Ureter (tissue), 1 donor: ENCODE measurements around the gene DNAH5. TPM values are rescaled to one million over a fixed set of nuclear protein-coding genes. Genes with fewer than 3 reads are reported as not detected.
A peak's percentile ranks its signal among the peaks of the same experiment; 100 is the strongest.
"Not testable (repeated sequence)": the region's sequence is repeated elsewhere in the genome, so short reads cannot be mapped to it uniquely, and the experiment has no call there.

Experiments used
- DNase-seq: peaks from one replicate; pipeline ENCODE4 v3.0.0-alpha.2; 2020; ENCODE audit warnings: low spot score
- total RNA-seq: library from RNA; stranded (reverse); gene quantifications from one replicate; pipeline ENCODE4 v1.2.4, GENCODE V29; 2023
- donor health status: DM: yes; HTN: yes; CAD: no.

Gene DNAH5
- 13.3 TPM for total RNA-seq

GRCh38 chr5:13944560-13945199 lies at the start of gene DNAH5:
Gene DNAH5 (minus strand): TSS chr5:13944688. CDS start chr5:13944438, 250 bp downstream.
- DNase-seq: no peak

- no peak for DNase-seq
Measured at GRCh38 chr5:13993926-13994325, 49.4 kb upstream of the DNAH5 start.

- DNase-seq: no peak
Measured at GRCh38 chr5:13992795-13993194, 48.3 kb upstream of the DNAH5 start.

GRCh38 chr5:13991365-13991764 lies 46.9 kb upstream of the DNAH5 start:
- no peak for DNase-seq

DNA sequence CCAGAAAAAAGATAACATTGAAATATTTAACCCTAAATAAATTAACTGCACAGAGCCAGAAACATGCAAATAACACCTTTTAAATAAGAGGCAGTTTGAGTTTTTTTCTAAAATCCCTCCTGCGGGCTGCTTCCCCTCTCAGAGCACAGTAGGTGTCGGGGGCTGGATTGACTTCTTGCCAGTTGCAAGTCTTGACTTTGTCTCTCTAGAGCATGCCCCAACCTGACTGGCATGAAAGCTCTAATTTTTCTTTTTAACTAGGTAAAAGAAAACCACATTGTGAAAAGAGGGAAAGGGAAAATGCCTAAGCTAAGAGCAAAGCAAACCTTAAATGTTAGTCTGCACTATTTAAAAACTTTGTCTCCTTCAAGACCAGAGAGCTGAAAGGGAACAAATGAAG lies 46.4 kb upstream of the DNAH5 start:
- DNase-seq: no peak

GRCh38 chr5:13989832-13990231 lies 45.3 kb upstream of the DNAH5 start:
- no peak for DNase-seq

DNA sequence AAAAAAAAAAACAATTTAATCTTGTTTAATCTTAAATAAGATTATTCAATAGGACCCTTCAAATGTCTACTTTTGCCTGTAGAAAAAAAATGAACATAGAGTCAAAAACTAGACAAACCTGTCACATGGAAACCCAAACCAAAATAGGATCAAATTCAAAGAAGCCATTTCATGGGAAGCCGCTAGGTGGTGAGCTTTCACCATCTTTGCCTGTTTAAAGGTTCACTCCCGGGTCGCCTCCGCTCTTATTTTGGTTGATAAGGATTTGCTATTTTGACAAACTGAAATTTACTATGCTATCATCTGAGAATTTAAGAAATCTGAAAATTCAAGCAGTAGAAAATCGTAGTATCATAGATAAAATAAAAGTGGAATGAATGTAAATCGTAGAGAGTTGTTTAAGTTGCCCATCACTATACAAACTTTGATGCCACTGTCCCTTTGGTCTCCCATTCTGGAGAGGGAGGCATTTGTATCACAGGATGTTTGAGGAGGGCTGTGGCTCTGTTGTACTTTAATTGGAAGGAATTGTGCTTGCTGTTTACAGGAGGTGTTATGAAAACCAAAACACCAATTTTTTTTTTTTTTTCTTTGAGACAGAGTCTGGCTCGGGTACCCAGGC lies 43.5 kb upstream of the DNAH5 start:
- DNase-seq: peak; percentile 69

GRCh38 chr5:13985731-13986418 lies 41.4 kb upstream of the DNAH5 start:
- DNase-seq: no peak

- not testable (repeated sequence) for DNase-seq
Measured at GRCh38 chr5:13984888-13985287, 40.4 kb upstream of the DNAH5 start.

DNA sequence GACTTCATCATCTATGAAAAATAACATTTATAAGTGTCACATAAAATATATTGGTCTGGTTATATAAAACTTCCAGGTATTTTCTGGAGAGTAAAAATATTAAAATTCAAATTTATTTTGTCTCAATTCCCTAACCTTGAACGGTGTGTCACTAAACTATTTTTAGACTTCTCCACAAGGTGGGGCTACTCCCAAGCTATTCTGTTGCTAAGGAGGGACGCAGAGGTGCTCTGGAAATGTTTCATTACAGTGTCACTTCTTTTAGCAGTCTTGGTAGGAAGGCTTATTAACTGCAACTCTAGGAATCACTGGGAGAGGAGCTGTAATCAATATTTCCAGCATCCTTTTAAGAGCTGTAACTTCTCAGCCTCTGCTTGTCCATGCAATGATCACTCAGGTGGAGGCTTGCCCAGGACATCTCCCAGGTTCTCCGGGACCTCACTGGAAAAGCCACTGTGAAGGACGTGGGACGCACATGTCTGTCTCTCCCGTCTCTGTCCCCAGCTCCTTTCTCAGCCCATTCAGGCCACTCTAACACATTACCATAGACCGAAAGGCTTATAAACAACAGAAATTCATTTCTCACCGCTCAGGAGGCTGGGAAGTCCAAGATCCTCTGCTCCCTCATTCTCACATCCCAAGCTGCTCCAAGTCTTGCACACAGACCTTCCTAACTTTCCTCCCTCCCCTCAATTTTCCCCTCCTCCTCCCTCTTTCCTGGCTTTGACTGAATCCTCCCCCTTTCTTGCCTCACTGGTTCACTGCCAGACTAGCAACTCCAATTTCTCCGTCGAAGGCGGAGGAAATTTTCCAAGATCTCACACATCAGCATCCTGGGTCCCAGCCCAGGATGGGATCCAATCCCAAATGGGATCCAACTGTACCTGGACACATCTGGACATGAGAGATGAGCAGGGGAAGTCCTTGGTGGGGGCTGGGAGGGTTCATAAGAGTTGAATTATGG lies 32.7 kb upstream of the DNAH5 start:
- DNase-seq: no peak

DNA sequence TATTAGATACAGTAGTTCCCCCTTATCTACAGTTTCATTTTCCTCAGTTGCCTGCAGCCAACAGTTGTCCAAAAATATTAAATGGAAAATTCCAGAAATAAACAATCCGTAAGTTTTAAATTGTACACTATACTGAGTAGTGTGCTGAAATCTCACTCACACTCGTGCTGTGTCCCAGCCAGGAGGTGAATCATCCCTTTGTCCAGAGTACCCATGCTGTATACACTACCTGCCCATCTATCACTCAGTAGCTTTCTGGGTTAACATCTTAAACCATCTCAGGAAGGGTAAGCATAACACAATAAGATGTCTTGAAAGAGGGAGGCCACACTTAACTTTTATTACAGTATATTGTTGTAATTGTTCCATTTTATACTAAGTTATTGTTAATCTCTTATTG lies 31.7 kb upstream of the DNAH5 start:
- DNase-seq: no peak

GRCh38 chr5:13975246-13975645 lies 30.8 kb upstream of the DNAH5 start:
- DNase-seq: no peak

DNA sequence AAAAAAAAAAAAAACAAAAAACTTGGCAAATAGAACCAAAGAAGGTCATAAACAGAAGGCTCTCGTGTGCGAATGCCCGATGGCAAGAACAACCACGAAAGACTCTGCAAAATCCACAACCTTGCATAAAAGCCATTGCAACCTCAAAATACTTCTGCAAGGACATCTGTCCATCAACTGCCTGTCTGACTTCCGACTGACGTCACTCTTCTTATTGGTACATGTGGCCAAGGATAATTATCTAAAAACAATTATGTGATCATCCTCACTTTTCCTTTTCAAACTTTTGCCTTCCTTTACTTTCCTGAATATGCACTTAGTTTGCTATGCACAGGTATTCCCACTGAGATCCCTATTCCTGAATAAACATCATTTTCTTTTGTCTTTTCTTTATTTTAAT lies 29.2 kb upstream of the DNAH5 start:
- DNase-seq: no peak

- no peak for DNase-seq
Measured at GRCh38 chr5:13972029-13972428, 27.5 kb upstream of the DNAH5 start.

GRCh38 chr5:13957032-13957645 lies 12.7 kb upstream of the DNAH5 start:
- no peak for DNase-seq

- DNase-seq: no peak
Measured at GRCh38 chr5:13956471-13956870, 12.0 kb upstream of the DNAH5 start.

- DNase-seq: no peak
Measured at GRCh38 chr5:13955896-13956295, 11.4 kb upstream of the DNAH5 start.

GRCh38 chr5:13946111-13946510 lies 1.6 kb upstream of the DNAH5 start:
- DNase-seq: no peak

- DNase-seq: no peak
Measured at GRCh38 chr5:13945271-13945670, 783 bp upstream of the DNAH5 start.

DNA sequence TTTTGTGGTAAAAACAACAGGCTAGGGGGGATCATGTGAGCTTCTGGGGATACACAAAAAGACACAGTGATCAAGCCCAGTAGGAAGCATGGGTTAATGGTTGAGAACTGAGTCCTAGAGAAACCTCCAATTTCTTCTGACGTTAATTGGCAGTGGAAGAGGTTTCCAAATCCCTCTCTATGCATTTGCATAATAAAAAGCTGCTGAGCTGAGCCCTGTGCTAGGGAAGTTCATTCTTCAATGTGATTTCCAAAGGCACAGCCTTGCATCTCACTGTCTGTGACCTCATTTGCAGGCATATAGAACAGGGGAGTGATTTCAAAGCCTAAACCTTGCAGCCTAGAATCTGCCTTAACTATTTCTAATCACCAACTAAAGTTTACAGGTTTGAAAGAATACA lies 812 bp downstream of the DNAH5 start:
- no peak for DNase-seq

DNA sequence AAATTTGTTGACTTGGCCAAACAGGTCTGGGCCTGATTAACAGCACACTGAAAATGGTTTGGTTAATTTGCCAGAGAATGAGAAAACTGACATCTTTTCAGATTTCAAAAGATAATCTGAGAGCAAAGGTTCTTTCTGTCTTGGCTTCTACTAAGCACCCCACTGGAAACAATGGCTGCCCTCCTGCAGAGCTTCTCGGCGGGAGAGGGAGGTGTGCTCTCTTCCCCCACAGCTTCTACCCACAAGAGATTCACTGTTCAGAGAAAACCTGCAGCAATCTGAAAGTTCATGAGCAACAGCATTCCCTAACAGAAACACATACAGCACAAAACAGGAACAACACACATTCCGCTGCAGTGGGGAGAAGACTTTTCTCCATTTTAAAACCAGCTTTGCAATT lies 3.0 kb downstream of the DNAH5 start:
- DNase-seq: no peak

DNA sequence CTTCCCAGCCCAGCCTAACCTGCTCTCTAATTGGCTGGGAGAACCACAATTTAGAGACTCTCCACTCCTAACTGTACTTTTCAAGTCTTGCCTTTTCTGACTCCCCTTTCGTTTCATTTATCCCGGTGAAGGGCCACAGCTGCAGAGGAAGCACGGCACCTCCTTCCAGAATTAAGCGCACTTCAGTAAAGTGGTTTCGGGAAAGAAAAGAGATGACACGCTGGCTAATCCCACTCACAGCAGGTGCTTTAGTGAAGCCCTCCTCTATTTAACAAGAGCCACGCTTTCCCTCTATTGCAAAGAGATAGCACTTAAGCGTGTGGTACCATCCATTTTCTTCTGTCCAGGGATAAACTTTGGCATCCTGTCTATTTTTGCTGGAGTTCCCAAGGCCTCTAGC lies 4.8 kb downstream of the DNAH5 start:
- DNase-seq: no peak
